Mesothelial cell of epicardium (in vitro differentiated cells): ENCODE measurements around the gene DDIT3. TPM values are rescaled to one million over a fixed set of nuclear protein-coding genes. Genes with fewer than 3 reads are reported as not detected.

Experiments used
- DNase-seq, 2 experiments: peaks; one replicate each; pipeline ENCODE4 v3.0.0; 2021; ENCODE audit warnings: low spot score in 2 of 2; ENCODE audit not compliant: unreplicated experiment in 2 of 2
- H3K27ac Mint-ChIP-seq: 2 replicates; pipeline ENCODE4 v1.8.0; 2021; ENCODE audit warnings: mixed read lengths
- H3K27me3 Mint-ChIP-seq: 2 replicates; pipeline ENCODE4 v1.8.0; 2021; ENCODE audit warnings: low read depth, mixed read lengths
- H3K36me3 Mint-ChIP-seq: 2 replicates; pipeline ENCODE4 v1.8.0; 2021; ENCODE audit warnings: mixed read lengths
- H3K4me1 Mint-ChIP-seq: 2 replicates; pipeline ENCODE4 v1.8.0; 2021; ENCODE audit warnings: mixed read lengths
- H3K4me3 Mint-ChIP-seq: 2 replicates; pipeline ENCODE4 v1.8.0; 2021; ENCODE audit warnings: mild to moderate bottlenecking, moderate library complexity, mixed read lengths
- H3K9me3 Mint-ChIP-seq: 2 replicates; pipeline ENCODE4 v1.8.0; 2021; ENCODE audit warnings: mixed read lengths
- CTCF ChIP-seq: fragments of 200-600 bp; sonication (generic); IDR thresholded peaks from one replicate; pipeline ENCODE4 v1.5.0; 2021; ENCODE audit warnings: antibody characterized with exemption; ENCODE audit not compliant: unreplicated experiment
- microRNA-seq: library from miRNA; unstranded; fragments of <30 nt; microRNA quantifications from one replicate; pipeline ENCODE4 v1.2.0, GENCODE V29; 2021; ENCODE audit warnings: inconsistent platforms, mixed read lengths
- total RNA-seq: library from RNA; stranded (reverse); gene quantifications from 3 replicates; pipeline ENCODE4 v1.2.1, GENCODE V29; 2021

Gene DDIT3
- total RNA-seq, 1 donor from 2014 or later, result 15.6 TPM

GRCh38 chr12:57470286-57470969, 49.9 kb downstream of the DDIT3 start:
- no peak for DNase-seq
- H3K27ac Mint-ChIP-seq, result no peak overlapping the region
- no peaks in the 10 kb centered on the region for H3K36me3 Mint-ChIP-seq
- no peaks in the 10 kb centered on the region for H3K9me3 Mint-ChIP-seq
- peaks cover 7% of the 10 kb centered on the region for H3K4me1 Mint-ChIP-seq
- H3K4me3 Mint-ChIP-seq, result no peak overlapping the region
- peaks cover 92% of the 10 kb centered on the region for H3K27me3 Mint-ChIP-seq
- no peak for TF ChIP-seq CTCF

GRCh38 chr12:57469296-57470164, 50.8 kb downstream of the DDIT3 start:
- H3K4me1 Mint-ChIP-seq, result peaks cover 2% of the 10 kb centered on the region
- peaks cover 92% of the 10 kb centered on the region for H3K27me3 Mint-ChIP-seq
- TF ChIP-seq CTCF, result no peak
- no peaks in the 10 kb centered on the region for H3K9me3 Mint-ChIP-seq
- H3K27ac Mint-ChIP-seq, result no peak overlapping the region
- H3K36me3 Mint-ChIP-seq, result no peaks in the 10 kb centered on the region
- no peak for DNase-seq
- H3K4me3 Mint-ChIP-seq, result no peak overlapping the region

DNA sequence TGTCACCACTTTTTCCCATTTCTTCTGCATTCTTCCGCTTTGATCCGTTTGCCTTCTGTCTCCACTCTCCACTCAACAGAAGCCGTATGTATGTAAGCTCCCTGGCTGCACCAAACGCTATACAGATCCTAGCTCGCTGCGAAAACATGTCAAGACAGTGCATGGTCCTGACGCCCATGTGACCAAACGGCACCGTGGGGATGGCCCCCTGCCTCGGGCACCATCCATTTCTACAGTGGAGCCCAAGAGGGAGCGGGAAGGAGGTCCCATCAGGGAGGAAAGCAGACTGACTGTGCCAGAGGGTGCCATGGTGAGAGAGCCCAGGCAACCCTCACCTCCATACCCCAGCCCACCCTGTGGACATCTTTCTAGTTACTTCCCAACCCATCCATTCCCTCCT, 52.4 kb downstream of the DDIT3 start:
- Mint-ChIP-seq H3K36me3 (no peaks in the 10 kb centered on the region), H3K27ac (no peak overlapping the region), H3K4me1 (peaks cover under 1% of the 10 kb centered on the region), H3K4me3 (no peak overlapping the region), H3K9me3 (no peaks in the 10 kb centered on the region), H3K27me3 (peaks cover 92% of the 10 kb centered on the region)
- TF ChIP-seq CTCF, result no peak
- DNase-seq, result no peak

- Mint-ChIP-seq H3K4me1 (peaks cover 6% of the 10 kb centered on the region), H3K4me3 (no peak overlapping the region), H3K9me3 (no peaks in the 10 kb centered on the region), H3K36me3 (no peaks in the 10 kb centered on the region), H3K27me3 (peaks cover 92% of the 10 kb centered on the region), H3K27ac (no peak overlapping the region)
- no peak for DNase-seq
- TF ChIP-seq CTCF, result no peak
Observed at GRCh38 chr12:57467212-57467874, 53.0 kb downstream of the DDIT3 start.

Small RNA genes lying within 50 kb of the gene (microRNA-seq; reads per million reads assigned to microRNA genes)
- gene MIR616 (not detected), gene MIR6758 (1.8 reads per million)

Other genes starting within 250 kb of the DDIT3 start
- 95.5 to 111 TPM (median 109 TPM) in 3 replicates for gene R3HDM2, start 89.5 kb downstream of the DDIT3 start, total RNA-seq
- 0.24 to 0.32 TPM (median 0.31 TPM) in 3 replicates for gene INHBC, start 85.7 kb downstream of the DDIT3 start, total RNA-seq
- 0.09 TPM in 1 of 3 replicates, not detected in the others for gene INHBE, start 65.2 kb downstream of the DDIT3 start, total RNA-seq
- 6.0 to 10.1 TPM (median 8.4 TPM) in 3 replicates for gene GLI1, start 60.7 kb downstream of the DDIT3 start, total RNA-seq
- gene ARHGAP9, start 40.6 kb downstream of the DDIT3 start, total RNA-seq, result 0.90 to 1.1 TPM in 2 of 3 replicates, not detected in the other
- gene MARS1, start 32.4 kb downstream of the DDIT3 start, total RNA-seq, result 163 to 192 TPM (median 177 TPM) in 3 replicates
- gene MBD6, start 2.3 kb upstream of the DDIT3 start, total RNA-seq, result 113 to 121 TPM (median 118 TPM) in 3 replicates
- 102 to 103 TPM (median 102 TPM) in 3 replicates for gene DCTN2, start 26.7 kb upstream of the DDIT3 start, total RNA-seq
- gene KIF5A, start 29.5 kb upstream of the DDIT3 start, total RNA-seq, result 0.40 to 0.69 TPM (median 0.59 TPM) in 3 replicates
- gene PIP4K2C, start 70.7 kb upstream of the DDIT3 start, total RNA-seq, result 23.4 to 24.2 TPM (median 23.7 TPM) in 3 replicates
- gene DTX3, start 84.3 kb upstream of the DDIT3 start, total RNA-seq, result 88.3 to 93.6 TPM (median 90.0 TPM) in 3 replicates
- 60.4 to 65.0 TPM (median 62.4 TPM) in 3 replicates for gene ARHGEF25, start 90.9 kb upstream of the DDIT3 start, total RNA-seq
- 0.34 to 0.78 TPM (median 0.35 TPM) in 3 replicates for gene B4GALNT1, start 112.7 kb upstream of the DDIT3 start, total RNA-seq
- gene OS9, start 173.6 kb upstream of the DDIT3 start, total RNA-seq, result 160 to 167 TPM (median 166 TPM) in 3 replicates
- gene AGAP2, start 218.2 kb upstream of the DDIT3 start, total RNA-seq, result 2.0 to 2.8 TPM (median 2.2 TPM) in 3 replicates
- gene TSPAN31, start 224.5 kb upstream of the DDIT3 start, total RNA-seq, result 33.2 to 35.2 TPM (median 34.6 TPM) in 3 replicates
- 171 to 177 TPM (median 175 TPM) in 3 replicates for gene CDK4, start 231.8 kb upstream of the DDIT3 start, total RNA-seq
- 11.0 to 13.2 TPM (median 12.7 TPM) in 3 replicates for gene MARCHF9, start 234.6 kb upstream of the DDIT3 start, total RNA-seq
- 3.3 to 4.7 TPM (median 4.0 TPM) in 3 replicates for gene CYP27B1, start 246.6 kb upstream of the DDIT3 start, total RNA-seq